C4-2B (cell line): ENCODE results near the gene ASCL3.
"Not testable (repeated sequence)": the region's sequence is repeated elsewhere in the genome, so short reads cannot be mapped to it uniquely, and the experiment has no call there.

Experiments
- H3K27ac ChIP-seq: fragments of 450-650 bp; 2 replicates; pipeline ENCODE4 v1.5.1; 2017
- CTCF ChIP-seq: fragments of 450-650 bp; conservative IDR thresholded peaks from 2 replicates; pipeline ENCODE4 v1.5.1; 2017; ENCODE audit warnings: mild to moderate bottlenecking
- ZFX ChIP-seq: fragments of 450-650 bp; IDR thresholded peaks from 2 replicates; pipeline ENCODE4 v1.6.1; 2017

ASCL3 gene

GRCh38 chr11:8913961-8914660 lies 28.7 kb downstream of the ASCL3 start:
- TF ChIP-seq CTCF (peak; percentile 82), ZFX (no peak)
- no peak overlapping the region for H3K27ac ChIP-seq

GRCh38 chr11:8911029-8911823 lies 31.6 kb downstream of the ASCL3 start, which contains the start of gene AKIP1:
Gene AKIP1 (plus strand): TSS chr11:8911189. CDS start chr11:8911450, 261 bp downstream.
- H3K27ac ChIP-seq, result peak within 1 kb of the TSS; percentile 88
- TF ChIP-seq CTCF, result no peak
- TF ChIP-seq ZFX, result peak; percentile 76

DNA sequence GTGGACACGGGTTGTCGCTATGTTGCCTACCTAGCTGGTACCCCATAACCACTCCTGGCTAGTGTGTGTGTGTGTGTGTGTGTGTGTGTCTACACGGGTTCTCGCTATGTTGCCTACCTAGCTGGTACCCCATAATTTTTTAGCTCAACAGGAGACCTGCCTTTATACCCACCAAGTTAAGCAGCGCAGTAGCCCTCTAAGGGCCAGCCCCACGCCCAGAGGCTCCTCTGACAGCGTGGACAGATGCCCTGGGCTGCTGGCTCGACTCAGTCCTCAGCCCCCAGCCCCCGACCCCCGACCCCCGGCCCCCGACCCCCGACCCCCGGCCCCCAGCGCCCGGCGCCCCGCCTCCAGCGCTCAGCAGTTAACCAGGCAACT lies 32.2 kb downstream of the ASCL3 start:
- TF ChIP-seq CTCF, result no peak
- no peak for TF ChIP-seq ZFX
- H3K27ac ChIP-seq, result peak overlapping the region; percentile 88

DNA sequence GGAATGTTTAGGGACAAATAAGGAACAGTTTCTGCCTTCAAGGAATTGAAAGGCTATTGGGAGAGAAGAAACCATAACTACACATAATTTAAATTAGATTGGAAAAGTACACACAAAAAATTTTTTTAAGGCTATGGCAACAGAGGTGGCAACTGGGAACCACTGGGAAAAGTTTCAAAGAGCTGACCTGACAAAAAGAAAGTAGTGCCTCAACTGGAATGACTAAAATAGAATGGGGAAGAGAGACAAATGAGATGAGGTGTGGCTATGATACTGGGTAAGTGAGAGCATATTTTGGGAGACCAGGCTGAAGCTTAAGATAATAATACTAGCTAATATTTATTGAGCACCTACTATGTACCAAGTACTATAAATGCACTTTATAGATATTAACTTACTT lies 34.7 kb downstream of the ASCL3 start:
- TF ChIP-seq CTCF, result no peak
- no peak for TF ChIP-seq ZFX
- no peak overlapping the region for H3K27ac ChIP-seq

- TF ChIP-seq CTCF (no peak), ZFX (no peak)
- H3K27ac ChIP-seq, result no peak overlapping the region
Measured at GRCh38 chr11:8907116-8907515, 35.7 kb downstream of the ASCL3 start.

- no peak for TF ChIP-seq ZFX
- H3K27ac ChIP-seq, result no peak overlapping the region
Measured at GRCh38 chr11:8905528-8906165, 37.2 kb downstream of the ASCL3 start.

GRCh38 chr11:8899119-8899753 lies 43.6 kb downstream of the ASCL3 start:
- no peak overlapping the region for H3K27ac ChIP-seq
- TF ChIP-seq CTCF, result no peak
- TF ChIP-seq ZFX, result no peak

DNA sequence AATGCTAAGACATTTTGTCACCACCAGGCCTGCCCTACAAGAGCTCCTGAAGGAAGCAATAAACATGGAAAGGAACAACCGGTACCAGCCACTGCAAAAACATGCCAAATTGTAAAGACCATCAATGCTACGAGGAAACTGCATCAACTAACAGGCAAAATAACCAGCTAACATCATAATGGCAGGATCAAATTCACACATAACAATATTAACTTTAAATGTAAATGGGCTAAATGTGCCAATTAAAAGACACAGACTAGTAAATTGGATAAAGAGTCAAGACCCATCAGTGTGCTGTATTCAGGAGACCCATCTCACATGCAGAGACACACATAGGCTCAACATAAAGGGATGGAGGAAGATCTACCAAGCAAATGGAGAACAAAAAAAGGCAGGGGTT lies 51.6 kb downstream of the ASCL3 start:
- H3K27ac ChIP-seq, result not testable (repeated sequence)
